Activated CD4-positive, alpha-beta T cell treated with anti-CD3 and anti-CD28 coated beads for 36 hours (primary cell): ENCODE measurements around the gene HOXA6. TPM values are rescaled to one million over a fixed set of nuclear protein-coding genes. Genes with fewer than 3 reads are reported as not detected.
A peak's percentile ranks its signal among the peaks of the same experiment; 100 is the strongest.

Source experiments
- ATAC-seq: fragments of 200-7000 bp; cut with Tn5 transposase; one replicate; pipeline ENCODE4 v1.10.0; 2021; ENCODE audit warnings: mild to moderate bottlenecking, moderate library complexity
- CTCF ChIA-PET: fragments of 350-600 bp; sonication (Branson Sonifier 250); formaldehyde crosslinking; loops from one replicate; lab custom pipeline; 2021; ENCODE audit warnings: antibody characterized with exemption; lab: Charles Lee
- POLR2A ChIA-PET: fragments of 350-600 bp; sonication (Branson Sonifier 250); formaldehyde crosslinking; loops from one replicate; lab custom pipeline; 2021; ENCODE audit warnings: antibody characterized with exemption, inconsistent platforms; lab: Charles Lee
- DNase-seq: peaks from one replicate; pipeline ENCODE4 v3.0.0-alpha.2; 2020
- H3K27ac Mint-ChIP-seq: one replicate; pipeline ENCODE4 v1.8.0; 2021; ENCODE audit warnings: mixed read lengths
- H3K27me3 Mint-ChIP-seq: one replicate; pipeline ENCODE4 v1.8.0; 2021; ENCODE audit warnings: mixed read lengths
- H3K36me3 Mint-ChIP-seq: one replicate; pipeline ENCODE4 v1.8.0; 2021; ENCODE audit warnings: low read depth, mixed read lengths
- H3K4me1 Mint-ChIP-seq: one replicate; pipeline ENCODE4 v1.8.0; 2021; ENCODE audit warnings: mixed read lengths
- H3K4me3 Mint-ChIP-seq: one replicate; pipeline ENCODE4 v1.8.0; 2021; ENCODE audit warnings: mild to moderate bottlenecking, moderate library complexity, mixed read lengths
- H3K9me3 Mint-ChIP-seq: one replicate; pipeline ENCODE4 v1.8.0; 2021; ENCODE audit warnings: low read depth, mixed read lengths
- intact Hi-C, 2 experiments: fragments of 100-400 bp; cut with DNase I in 1 of 2; cut with micrococcal nuclease in 1 of 2; formaldehyde crosslinking; loops; one replicate each; pipeline versions ENCODE4 v1.14.2 to v1.15.1; 2022 to 2024; cut with DNase I, micrococcal nuclease
- total RNA-seq, 2 experiments: library from RNA; stranded (reverse); gene quantifications; one replicate each; pipeline ENCODE4 v1.2.3, GENCODE V29; 2021

Gene HOXA6
- total RNA-seq, 2 experiments from 2014 or later, result not detected

DNA sequence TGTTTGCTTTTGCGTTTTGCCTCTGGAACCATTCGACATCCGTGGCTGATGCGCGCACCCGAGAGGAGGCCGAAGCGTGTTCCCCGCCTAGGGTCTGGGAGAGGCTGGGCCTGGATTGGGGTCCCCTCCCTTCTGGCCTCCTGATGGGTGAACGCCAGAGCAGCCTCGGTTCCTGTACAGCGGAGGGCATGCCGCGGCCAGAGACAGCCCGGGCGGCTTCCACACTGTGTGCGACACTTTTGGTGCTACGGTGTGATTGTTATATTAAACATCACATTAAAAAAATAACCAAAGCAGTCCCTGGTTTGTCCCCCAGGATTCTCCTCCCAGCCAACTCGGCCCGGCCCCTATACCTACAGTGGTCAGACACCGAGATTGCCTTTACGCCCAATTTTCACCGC, 12.6 kb upstream of the HOXA6 start:
- CTCF ChIA-PET, result interaction anchor here (1.0 to 3.2 kb wide), 12 partner anchors 8 to 791 kb away, joined by 3 to 25 read pairs (median 6); partner anchors contain the start of genes HOXA1 and HOXA11
- DNase-seq (no peak), ATAC-seq (peak; percentile 45)
- no peak overlapping the region for H3K27ac Mint-ChIP-seq
- no peaks in the 10 kb centered on the region for H3K9me3 Mint-ChIP-seq
- H3K4me3 Mint-ChIP-seq, result peak overlapping the region; percentile 4
- peaks cover 77% of the 10 kb centered on the region for H3K27me3 Mint-ChIP-seq
- POLR2A ChIA-PET, result no interaction called here
- H3K36me3 Mint-ChIP-seq, result no peaks in the 10 kb centered on the region
- intact Hi-C loops, result loop anchor here (2.0 kb wide), 2 partner anchors 783 to 791 kb away; no protein-coding TSS in a partner anchor
- peaks cover 27% of the 10 kb centered on the region for H3K4me1 Mint-ChIP-seq

DNA sequence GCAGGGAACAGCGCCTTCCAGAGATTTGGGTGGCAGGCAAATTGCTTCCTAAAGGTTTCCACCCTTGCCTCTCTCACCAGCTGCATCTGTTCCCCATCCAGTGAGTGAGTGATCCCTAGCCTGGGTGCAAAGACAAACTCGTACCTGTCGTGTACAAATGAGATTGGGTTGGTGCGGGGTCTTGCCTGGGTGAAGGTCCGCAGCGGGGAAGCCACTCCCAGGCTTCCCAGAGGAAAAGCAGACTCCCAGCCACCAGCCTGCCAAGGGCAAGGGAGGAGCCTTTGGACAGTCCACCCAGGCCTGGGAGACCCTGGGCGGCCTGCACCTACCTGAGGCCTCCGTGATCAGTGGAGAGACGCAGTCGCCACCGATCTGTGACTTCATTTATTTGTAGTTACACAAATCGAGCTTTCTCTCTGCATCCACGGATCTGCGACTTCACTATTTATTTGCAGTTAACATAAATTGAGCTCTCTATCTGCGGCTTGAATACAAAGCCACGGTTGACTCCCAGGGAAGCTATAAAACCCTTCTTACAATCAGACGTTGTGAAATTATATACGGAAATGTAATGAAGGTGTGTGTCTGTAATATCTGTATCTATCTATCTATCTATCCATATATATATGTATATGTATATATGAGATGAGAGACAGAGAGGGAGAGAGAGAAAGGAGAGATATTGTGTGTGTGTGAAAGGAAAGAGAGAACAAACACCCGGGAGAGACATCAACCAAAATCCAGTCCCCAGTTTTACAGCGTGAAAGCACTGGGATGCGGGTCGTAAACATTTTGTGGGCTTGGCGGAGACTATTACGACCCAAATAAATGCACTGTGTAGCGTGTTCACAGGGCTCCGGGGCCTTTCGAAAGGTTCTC, 11.9 kb upstream of the HOXA6 start:
- H3K9me3 Mint-ChIP-seq, result no peaks in the 10 kb centered on the region
- intact Hi-C loops, result loop anchor here (2.0 to 5.0 kb wide), 4 partner anchors 39 to 791 kb away; partner anchors contain the start of gene HOXA1 (in 1 of the 2)

DNA sequence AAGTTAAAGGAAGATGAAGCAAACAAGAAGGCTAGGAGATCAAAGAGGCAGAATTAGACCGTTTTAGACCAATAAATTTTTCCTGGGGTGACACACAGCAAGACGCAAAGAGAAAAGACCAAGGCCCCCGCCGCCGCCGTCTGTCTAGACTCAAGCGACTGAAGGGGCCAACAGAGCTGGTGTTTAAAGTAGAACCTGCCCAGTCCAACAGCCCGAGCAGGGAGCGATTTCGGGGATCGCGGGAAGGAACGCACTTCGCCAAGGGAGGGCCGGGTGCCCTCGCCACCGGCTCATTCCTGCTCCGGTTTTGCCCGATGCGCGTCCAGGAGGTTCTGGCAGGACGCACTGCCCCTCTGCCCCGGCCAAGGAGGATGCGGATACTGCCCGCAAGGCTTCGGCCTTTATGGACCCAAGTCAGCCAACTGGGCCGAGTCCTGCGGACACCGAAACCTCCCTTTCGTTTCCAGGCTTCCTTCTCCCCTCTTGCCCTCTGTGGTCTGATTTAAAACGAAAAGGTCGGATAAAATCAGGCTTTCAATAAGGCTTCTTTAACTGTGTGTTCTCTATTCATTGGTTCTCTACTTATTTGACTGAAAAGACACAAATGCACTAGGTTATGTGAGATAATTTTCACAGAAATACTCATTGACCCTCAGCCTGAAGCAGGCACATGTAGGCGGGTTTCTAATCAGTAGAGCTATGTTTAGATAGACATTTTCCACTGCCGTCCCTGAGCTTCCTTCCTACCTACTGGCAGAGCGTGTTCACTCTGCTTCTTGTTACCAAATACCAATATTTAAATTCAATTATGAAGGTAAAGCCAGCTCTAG, 11.1 kb upstream of the HOXA6 start:
- Mint-ChIP-seq H3K9me3 (no peaks in the 10 kb centered on the region), H3K4me1 (peaks cover 29% of the 10 kb centered on the region), H3K27ac (no peak overlapping the region), H3K36me3 (no peaks in the 10 kb centered on the region), H3K27me3 (peaks cover 78% of the 10 kb centered on the region), H3K4me3 (peak overlapping the region; percentile 4)
- POLR2A ChIA-PET, result no interaction called here
- CTCF ChIA-PET, result interaction anchor here (0.8 to 1.7 kb wide), 11 partner anchors 8 to 1307 kb away, joined by 3 to 6 read pairs (median 5); no protein-coding TSS in a partner anchor
- ATAC-seq (no peak), DNase-seq (no peak)
- intact Hi-C loops, result loop anchor here (2.0 to 5.0 kb wide), 2 partner anchors 40 to 61 kb away; partner anchors contain the start of gene HOXA1 (in 1 of the 2)

More for the DNA sequence above, 11.9 kb upstream of the HOXA6 start:
- ChIA-PET CTCF (interaction anchor here (0.8 to 1.7 kb wide), 12 partner anchors 9 to 1308 kb away, joined by 3 to 6 read pairs (median 4); no protein-coding TSS in a partner anchor), POLR2A (no interaction called here)
- DNase-seq (no peak), ATAC-seq (no peak)
- Mint-ChIP-seq H3K4me3 (peak overlapping the region; percentile 4), H3K4me1 (peaks cover 30% of the 10 kb centered on the region), H3K27me3 (peaks cover 79% of the 10 kb centered on the region), H3K36me3 (no peaks in the 10 kb centered on the region), H3K27ac (no peak overlapping the region)

DNA sequence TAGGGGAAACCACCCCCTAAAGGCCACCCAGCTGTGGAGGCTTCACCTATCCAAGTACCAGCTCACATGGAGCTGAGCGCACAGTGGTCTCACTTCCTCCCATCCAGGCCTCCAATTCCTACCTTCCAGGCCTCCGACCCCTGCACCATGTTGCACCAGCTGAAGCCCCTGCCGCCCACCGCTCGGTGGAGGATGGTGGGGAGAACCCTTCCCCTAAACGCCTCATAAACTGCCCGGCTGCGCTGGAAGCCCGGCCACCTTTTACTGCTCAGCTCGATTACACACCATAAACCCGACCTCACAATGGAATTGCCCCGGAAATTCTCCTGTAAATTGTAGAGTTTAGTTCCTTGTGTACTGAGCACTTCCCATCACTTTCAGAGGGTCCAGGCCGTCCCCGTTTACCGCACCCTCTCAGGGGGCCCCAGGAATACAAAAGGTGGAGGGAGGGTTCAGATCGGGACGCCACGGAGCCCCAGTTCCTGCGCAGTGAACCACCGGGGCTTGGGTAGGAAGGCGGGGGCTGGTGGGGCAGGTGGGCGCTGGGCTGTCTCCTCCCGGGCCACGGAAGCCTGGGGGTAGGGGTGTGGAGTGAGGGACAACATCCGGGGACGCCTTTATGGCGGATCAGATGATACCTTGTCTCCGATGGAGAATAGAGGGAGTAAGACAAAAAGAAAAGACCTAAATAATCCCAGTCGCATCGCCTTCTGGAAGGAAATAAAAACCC, 10.3 kb upstream of the HOXA6 start:
- no peak overlapping the region for H3K27ac Mint-ChIP-seq
- CTCF ChIA-PET, result interaction anchor here (1.2 kb wide), 1 partner anchor 26 kb away, joined by 3 read pairs; no protein-coding TSS in a partner anchor

DNA sequence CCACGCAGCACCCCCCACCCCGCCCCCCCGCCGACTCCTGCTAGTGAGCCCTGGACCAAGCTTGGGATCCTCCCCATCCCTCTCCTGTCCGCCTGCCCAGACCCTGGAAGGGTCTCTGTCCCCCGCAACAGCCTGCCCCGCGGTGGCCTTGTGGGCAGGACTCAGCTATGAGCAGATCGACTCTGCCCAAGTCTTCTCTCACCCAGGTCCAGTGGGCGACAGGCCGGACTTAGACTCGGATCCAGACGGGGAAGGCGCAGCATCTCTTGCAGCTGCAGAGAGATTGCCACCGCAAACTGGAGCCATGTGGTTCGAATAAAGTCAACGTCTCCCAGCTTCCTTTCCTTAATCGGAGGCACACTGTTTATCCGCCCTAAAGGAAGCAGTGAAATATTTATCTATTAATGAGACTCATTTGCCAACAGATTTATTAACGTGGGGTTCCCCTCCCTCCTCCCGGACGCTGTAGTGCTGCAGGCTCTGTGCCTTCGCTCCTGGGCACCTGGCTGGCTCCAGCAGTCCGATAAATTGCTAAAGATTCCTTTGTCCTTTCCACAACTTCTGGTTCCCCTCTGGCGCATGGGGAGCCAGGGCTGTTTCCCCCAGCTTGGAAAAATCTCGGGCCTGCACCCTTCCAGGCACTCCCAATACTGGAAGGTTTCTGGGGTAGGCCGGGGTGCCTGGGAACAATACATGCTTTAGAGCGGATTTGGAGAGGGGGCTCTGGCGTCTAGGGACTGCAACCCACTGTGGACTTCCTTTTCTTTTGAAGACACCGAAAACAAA, 9.5 kb upstream of the HOXA6 start:
- DNase-seq, result no peak

More for the DNA sequence above, 10.3 kb upstream of the HOXA6 start:
- DNase-seq (no peak), ATAC-seq (no peak)
- Mint-ChIP-seq H3K4me3 (no peak overlapping the region), H3K4me1 (peaks cover 29% of the 10 kb centered on the region), H3K27me3 (peaks cover 78% of the 10 kb centered on the region), H3K9me3 (no peaks in the 10 kb centered on the region), H3K36me3 (no peaks in the 10 kb centered on the region)
- POLR2A ChIA-PET, result no interaction called here
- intact Hi-C loops, result loop anchor here (2.0 to 5.0 kb wide), 3 partner anchors 15 to 61 kb away; partner anchors contain the start of gene HOXA1 (in 1 of the 2)

DNA sequence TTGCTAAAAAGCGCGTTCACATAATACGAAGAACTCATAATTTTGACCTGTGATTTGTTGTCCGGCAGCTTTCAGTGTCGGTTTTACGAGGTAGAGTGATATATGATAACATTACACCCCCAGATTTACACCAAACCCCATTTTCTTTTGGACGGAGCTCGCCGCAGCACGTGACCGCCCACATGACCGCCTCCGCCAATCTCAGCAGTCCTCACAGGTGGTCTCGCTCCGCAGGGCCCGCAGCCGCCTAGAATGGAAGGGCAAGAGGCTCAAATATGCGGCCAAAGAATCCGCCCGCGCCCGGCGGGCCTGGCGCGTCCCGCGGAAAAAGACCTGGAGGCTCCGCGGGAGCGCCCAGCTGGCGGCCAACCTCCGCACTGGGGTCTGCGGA, 8.9 kb upstream of the HOXA6 start, which contains the start of gene HOXA7:
TSS of gene HOXA7 (minus strand) at position 168 of the 391 bp plus-strand sequence. CDS start at position 38, 130 bp downstream.
- Mint-ChIP-seq H3K36me3 (no peaks in the 10 kb centered on the region), H3K27ac (no peak within 1 kb of the TSS), H3K27me3 (peaks cover 79% of the 10 kb centered on the region), H3K4me3 (peak within 1 kb of the TSS; percentile 41), H3K4me1 (peaks cover 36% of the 10 kb centered on the region), H3K9me3 (no peaks in the 10 kb centered on the region)
- ATAC-seq (no peak), DNase-seq (no peak)
- intact Hi-C loops, result loop anchor here (1.0 to 5.0 kb wide), 3 partner anchors 9 to 59 kb away; partner anchors contain the start of genes HOXA1 (in 1 of the 2) and HOXA9 (in 1 of the 2)
- POLR2A ChIA-PET, result no interaction called here
- CTCF ChIA-PET, result interaction anchor here (0.7 to 1.1 kb wide), 3 partner anchors 24 to 38 kb away, joined by 3 read pairs; no protein-coding TSS in a partner anchor

More for the DNA sequence above, 9.5 kb upstream of the HOXA6 start:
- intact Hi-C loops, result loop anchor here (1.0 to 5.0 kb wide), 3 partner anchors 8 to 60 kb away; partner anchors contain the start of genes HOXA1 (in 1 of the 2) and HOXA9 (in 1 of the 2)
- H3K27ac Mint-ChIP-seq, result no peak overlapping the region
- no peaks in the 10 kb centered on the region for H3K36me3 Mint-ChIP-seq
- no peaks in the 10 kb centered on the region for H3K9me3 Mint-ChIP-seq
- ChIA-PET POLR2A (no interaction called here), CTCF (interaction anchor here (0.7 to 1.1 kb wide), 3 partner anchors 23 to 38 kb away, joined by 3 read pairs; no protein-coding TSS in a partner anchor)
- no peak for ATAC-seq
- H3K4me1 Mint-ChIP-seq, result peaks cover 30% of the 10 kb centered on the region
- peaks cover 76% of the 10 kb centered on the region for H3K27me3 Mint-ChIP-seq
- H3K4me3 Mint-ChIP-seq, result no peak overlapping the region

DNA sequence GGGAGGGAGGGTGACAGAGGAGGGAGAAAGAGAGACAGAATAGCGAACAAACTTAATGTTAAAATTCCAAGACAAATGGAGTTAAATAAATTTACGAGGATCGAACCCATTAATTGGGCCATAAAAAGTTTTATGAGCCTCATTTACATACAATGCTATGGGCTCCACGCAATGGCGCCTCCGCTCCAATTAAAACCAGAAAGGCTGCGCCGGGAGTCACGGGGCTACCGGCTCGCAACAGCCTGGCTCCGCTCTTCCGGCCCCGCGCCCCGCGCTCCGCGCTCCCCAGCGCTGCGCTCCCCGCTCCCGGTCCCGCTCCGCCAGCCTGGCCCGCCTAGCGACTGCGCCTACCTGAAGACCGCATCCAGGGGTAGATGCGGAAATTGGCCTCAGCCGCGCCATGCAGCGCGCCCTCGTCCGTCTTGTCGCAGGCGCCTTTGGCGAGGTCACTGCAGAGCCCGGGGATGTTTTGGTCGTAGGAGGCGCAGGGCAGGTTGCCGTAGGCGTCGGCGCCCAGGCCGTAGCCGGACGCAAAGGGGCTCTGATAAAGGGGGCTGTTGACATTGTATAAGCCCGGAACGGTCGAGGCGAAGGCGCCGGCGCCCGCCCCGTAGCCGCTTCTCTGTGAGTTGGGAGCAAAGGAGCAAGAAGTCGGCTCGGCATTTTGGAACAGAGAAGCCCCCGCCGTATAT, 8.4 kb upstream of the HOXA6 start:
- no peak for ATAC-seq
- ChIA-PET CTCF (interaction anchor here (0.8 to 1.1 kb wide), 3 partner anchors 26 to 786 kb away, joined by 3 to 4 read pairs (median 3); no protein-coding TSS in a partner anchor), POLR2A (no interaction called here)
- intact Hi-C loops, result loop anchor here (1.0 to 5.0 kb wide), 4 partner anchors 9 to 59 kb away; partner anchors contain the start of genes HOXA1 (in 1 of the 2) and HOXA9 (in 1 of the 2)
- Mint-ChIP-seq H3K4me1 (peaks cover 39% of the 10 kb centered on the region), H3K4me3 (peak overlapping the region; percentile 41), H3K9me3 (no peaks in the 10 kb centered on the region), H3K36me3 (no peaks in the 10 kb centered on the region), H3K27me3 (peaks cover 81% of the 10 kb centered on the region), H3K27ac (no peak overlapping the region)
- DNase-seq, result no peak

DNA sequence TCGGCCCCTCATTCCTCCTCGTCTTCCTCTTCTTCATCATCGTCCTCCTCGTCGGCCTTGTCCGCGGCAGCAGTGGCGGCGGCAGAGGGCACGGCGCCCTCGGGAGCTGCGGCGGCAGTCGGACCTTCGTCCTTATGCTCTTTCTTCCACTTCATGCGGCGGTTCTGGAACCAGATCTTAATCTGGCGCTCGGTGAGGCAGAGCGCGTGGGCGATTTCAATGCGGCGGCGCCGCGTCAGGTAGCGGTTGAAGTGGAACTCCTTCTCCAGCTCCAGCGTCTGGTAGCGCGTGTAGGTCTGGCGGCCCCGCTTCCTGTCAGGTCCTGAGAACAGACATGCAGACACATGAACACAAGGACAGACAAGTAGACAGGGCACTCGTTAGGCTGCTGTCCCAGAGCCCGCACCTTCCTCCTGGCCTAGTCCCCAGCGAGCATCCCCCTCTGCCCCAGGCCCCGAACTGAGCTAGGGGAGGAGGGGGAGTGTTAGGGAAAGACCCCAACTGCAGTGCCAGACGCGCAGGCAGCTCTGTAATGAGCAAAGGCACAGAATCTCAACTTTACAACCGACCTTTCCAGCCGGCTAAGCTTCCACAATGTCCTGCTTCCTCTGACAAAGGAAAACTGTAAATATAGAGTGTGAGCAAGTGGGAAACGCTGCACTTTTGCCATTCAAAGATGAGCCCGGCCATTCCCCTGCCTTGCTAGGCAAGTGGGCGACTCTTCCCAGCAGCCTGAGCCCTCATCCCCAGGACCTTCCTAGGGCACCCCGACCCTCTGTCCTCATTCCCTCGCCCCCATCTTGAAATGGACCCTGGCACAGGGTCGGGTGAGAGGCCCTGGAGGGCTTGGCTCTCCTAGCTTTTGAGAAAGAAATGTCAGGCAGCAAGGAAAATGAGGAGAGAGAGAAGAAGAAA, 7.6 kb upstream of the HOXA6 start:
- POLR2A ChIA-PET, result no interaction called here
- DNase-seq (peak; percentile 69), ATAC-seq (no peak)
- CTCF ChIA-PET, result interaction anchor here (0.6 to 1.5 kb wide), 4 partner anchors 57 to 1262 kb away, joined by 3 to 4 read pairs (median 4); no protein-coding TSS in a partner anchor
- peak overlapping the region; percentile 30 for H3K4me3 Mint-ChIP-seq
- peaks cover 84% of the 10 kb centered on the region for H3K27me3 Mint-ChIP-seq
- no peak overlapping the region for H3K27ac Mint-ChIP-seq
- intact Hi-C loops, result loop anchor here (2.0 to 5.0 kb wide), 3 partner anchors 14 to 58 kb away; partner anchors contain the start of genes HOXA11 (in 2 of the 2) and HOXA1 (in 1 of the 2)
- peaks cover 40% of the 10 kb centered on the region for H3K4me1 Mint-ChIP-seq
- no peaks in the 10 kb centered on the region for H3K36me3 Mint-ChIP-seq
- H3K9me3 Mint-ChIP-seq, result no peaks in the 10 kb centered on the region
